Epithelial cell of prostate (primary cell): ENCODE measurements around the gene SLC2A4.
"Not testable (repeated sequence)": the region's sequence is repeated elsewhere in the genome, so short reads cannot be mapped to it uniquely, and the experiment has no call there.

Experiments
- DNase-seq: peaks from one replicate; pipeline ENCODE4 v3.0.0-alpha.2; 2011; ENCODE audit warnings: low read depth, low spot score
- H3K27ac ChIP-seq: fragments of 450-650 bp; 2 replicates; pipeline ENCODE4 v1.5.1; 2017; ENCODE audit warnings: mild to moderate bottlenecking

SLC2A4 gene

DNA sequence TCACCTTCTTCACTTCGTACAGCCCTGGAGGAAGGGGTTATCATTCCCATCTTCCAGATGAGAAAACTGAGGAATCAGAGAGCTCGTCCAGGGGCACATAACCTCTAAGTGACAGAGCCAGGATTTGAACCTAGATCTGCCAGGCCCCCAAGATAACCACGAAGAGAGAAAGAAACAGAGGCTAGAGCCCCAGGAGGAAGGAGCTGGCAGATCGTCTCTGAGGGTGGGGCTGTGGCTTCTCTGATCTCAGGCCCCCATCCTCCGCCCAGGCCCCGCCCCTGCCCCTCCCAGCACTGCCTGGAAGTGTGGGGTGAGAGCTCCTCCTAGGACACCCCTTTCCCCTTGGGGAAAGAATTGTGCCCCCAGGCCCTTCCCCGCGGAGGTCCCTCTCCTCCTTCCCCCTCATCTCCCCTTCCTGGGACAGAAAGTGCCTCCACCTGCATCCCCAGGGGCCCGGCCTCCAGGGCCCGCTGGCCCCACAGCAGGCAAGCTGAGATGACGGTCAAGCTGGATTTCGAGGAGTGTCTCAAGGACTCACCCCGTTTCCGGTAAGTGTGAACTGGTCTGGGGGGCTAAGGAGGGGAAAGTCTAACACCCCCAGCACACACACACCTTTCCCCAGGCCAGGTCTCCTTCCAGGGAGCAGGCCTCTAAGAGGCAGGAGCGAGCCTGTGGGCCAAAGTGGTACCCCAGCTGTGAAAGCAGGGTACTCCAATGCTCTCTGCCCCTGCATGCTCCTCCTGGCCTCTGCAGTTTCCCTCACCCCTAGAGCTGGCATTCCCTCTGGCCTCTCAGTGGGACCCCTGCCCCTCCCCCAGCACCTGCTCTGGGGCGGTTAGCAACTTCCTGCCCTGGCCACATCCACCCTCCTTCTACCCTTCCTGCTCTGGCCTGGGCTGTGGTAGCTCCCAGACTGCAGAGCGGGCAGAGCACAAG is 55.0 kb downstream of the SLC2A4 start, which contains the start of gene ACAP1:
TSS of gene ACAP1 (plus strand) at position 290 of the 936 bp plus-strand sequence. CDS start at position 496, 206 bp downstream.
- no peak within 1 kb of the TSS for H3K27ac ChIP-seq
- no peak for DNase-seq

DNA sequence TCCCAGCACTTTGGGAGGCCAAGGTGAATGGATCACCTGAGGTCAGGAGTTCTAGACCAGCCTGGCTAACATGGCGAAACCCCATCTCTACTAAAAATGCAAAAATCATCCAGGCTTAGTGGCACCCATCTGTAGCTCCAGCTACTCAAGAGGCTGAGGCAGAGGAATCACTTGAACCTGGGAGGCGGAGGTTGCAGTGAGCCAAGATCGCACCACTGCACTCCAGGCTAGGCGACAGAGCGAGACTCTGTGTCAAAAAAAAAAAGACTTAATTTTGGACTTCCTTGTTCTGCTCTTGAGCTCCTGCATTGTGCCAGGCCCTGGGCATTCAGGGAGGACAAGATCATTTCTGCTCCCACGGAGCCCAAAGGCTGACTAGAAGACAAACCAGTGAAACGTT is 56.1 kb downstream of the SLC2A4 start:
- H3K27ac ChIP-seq, DNase-seq: not testable (repeated sequence)
